Astrocyte of the cerebellum (primary cell): Measurements from ENCODE around the gene LTF.

Source experiments
- DNase-seq: peaks from one replicate; pipeline ENCODE4 v3.0.0-alpha.2; 2011; ENCODE audit warnings: low read depth
- H3K4me3 ChIP-seq: 2 replicates; pipeline ENCODE4 v1.5.1; 2011; ENCODE audit warnings: mild to moderate bottlenecking, low read depth, low read length, moderate library complexity
- CTCF ChIP-seq: IDR thresholded peaks from 2 replicates; pipeline ENCODE4 v1.5.1; 2012; ENCODE audit warnings: low read length, low read depth, moderate library complexity, mild to moderate bottlenecking; ENCODE audit errors: missing control alignments
- in situ Hi-C: cut with HindIII; loops from 2 replicates; pipeline ENCODE4 v1.10.0; 2017; ENCODE audit warnings: low sequenced_read_pairs

Gene LTF

GRCh38 chr3:46464326-46465195, at the start of gene LTF:
LTF (minus strand) TSS chr3:46464905; CDS start chr3:46464867, 38 bp downstream.
- H3K4me3 ChIP-seq = no peak within 1 kb of the TSS
- in situ Hi-C loops = no loop called here
- DNase-seq = no peak
- no peak for TF ChIP-seq CTCF

- no peak overlapping the region for H3K4me3 ChIP-seq
- no peak for DNase-seq
- in situ Hi-C loops = loop anchor here (5.0 kb wide), 1 partner anchor 95 kb away; no protein-coding TSS in a partner anchor
- no peak for TF ChIP-seq CTCF
These were observed 47.6 kb upstream of the LTF start for GRCh38 chr3:46512191-46512749.

- in situ Hi-C loops = loop anchor here (5.0 kb wide), 1 partner anchor 98 kb away; no protein-coding TSS in a partner anchor
- DNase-seq = no peak
- TF ChIP-seq CTCF = no peak
- H3K4me3 ChIP-seq = no peak overlapping the region
These were observed 45.0 kb upstream of the LTF start for GRCh38 chr3:46509661-46510187.

GRCh38 chr3:46508850-46509591, 44.3 kb upstream of the LTF start:
- TF ChIP-seq CTCF = no peak
- in situ Hi-C loops = no loop called here
- DNase-seq = no peak
- H3K4me3 ChIP-seq = no peak overlapping the region

GRCh38 chr3:46506526-46506925, 41.8 kb upstream of the LTF start:
- no peak overlapping the region for H3K4me3 ChIP-seq
- TF ChIP-seq CTCF = no peak
- in situ Hi-C loops = no loop called here
- DNase-seq = no peak

GRCh38 chr3:46505953-46506352, 41.2 kb upstream of the LTF start:
- in situ Hi-C loops = no loop called here
- no peak for TF ChIP-seq CTCF
- H3K4me3 ChIP-seq = no peak overlapping the region
- no peak for DNase-seq
